ENCODE data around the gene SP110. TPM values are rescaled to one million over a fixed set of nuclear protein-coding genes. Genes with fewer than 3 reads are reported as not detected.
A peak's percentile ranks its signal among the peaks of the same experiment; 100 is the strongest.

SP110 gene
- total and polyA plus RNA-seq, 2 experiments from 2014 or later: 2.3 to 8.2 TPM

DNA sequence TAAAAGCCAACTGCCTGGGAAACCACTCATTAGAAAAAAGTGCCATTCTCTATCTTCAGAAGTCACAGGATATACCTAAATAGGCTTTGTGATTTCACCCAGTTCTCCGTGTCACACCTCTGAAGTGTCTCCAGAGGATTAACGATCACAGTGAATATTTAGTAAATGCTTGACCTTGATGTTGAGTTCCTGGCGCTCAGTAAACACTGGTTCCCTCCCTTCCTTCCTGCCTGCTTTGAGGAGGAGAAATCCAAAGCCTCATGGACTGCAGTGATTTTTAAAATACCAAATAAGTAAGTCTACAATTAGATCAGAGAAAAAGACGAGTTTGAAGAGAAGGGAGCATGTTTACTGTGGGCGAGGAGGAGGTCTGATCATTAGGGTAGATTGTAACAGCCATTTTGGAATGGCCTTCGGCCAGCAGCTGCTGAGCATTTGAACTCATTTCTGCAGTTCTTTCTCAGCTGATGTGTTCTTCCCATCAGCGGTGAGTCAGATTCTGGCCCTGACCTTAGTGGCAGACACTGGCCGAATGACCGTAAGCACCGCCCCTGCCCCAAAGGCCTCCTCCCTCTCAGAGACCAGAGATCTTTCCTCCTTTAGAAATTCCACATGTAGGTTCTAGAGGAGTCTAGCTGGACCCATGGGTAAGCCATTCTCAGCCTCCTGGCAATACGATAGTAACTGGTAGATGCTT, 89.0 kb downstream of the SP110 start:
- ATAC-seq (no peak), DNase-seq (ENCODE audit: low spot score) (no peak)
- H3K79me2 ChIP-seq (replicated peaks; ENCODE audit: insufficient read depth): no peaks in the 10 kb centered on the region
- Mint-ChIP-seq H3K36me3 (ENCODE audit: low read depth) (no peaks in the 10 kb centered on the region), H3K9me3 (no peaks in the 10 kb centered on the region; the same call in 1 of the 3 replicates), H3K27ac (no peak overlapping the region; the same call in 1 of the 2 replicates), H3K4me1 (no peaks in the 10 kb centered on the region), H3K27me3 (ENCODE audit: insufficient read depth, low read depth, poor library complexity) (no peaks in the 10 kb centered on the region), H3K4me3 (no peak overlapping the region)
- H3K9me2 ChIP-seq (ENCODE audit: insufficient read depth): 0 out of 2 replicates have a peak, but pooled peaks cover 5% of the 10 kb centered on the region
- H3K27ac ChIP-seq (ENCODE audit: low read depth): no peak overlapping the region
- no peak overlapping the region for H3K4me2 ChIP-seq
- no peaks in the 10 kb centered on the region for H3K36me3 ChIP-seq (ENCODE audit: insufficient read depth)
- H4K20me1 ChIP-seq (replicated peaks; ENCODE audit: insufficient read depth): no peaks in the 10 kb centered on the region
- H3K4me1 ChIP-seq (ENCODE audit: insufficient read depth): no peaks in the 10 kb centered on the region
- no peak overlapping the region for H3K4me3 ChIP-seq
- TF ChIP-seq, protein P1, sequence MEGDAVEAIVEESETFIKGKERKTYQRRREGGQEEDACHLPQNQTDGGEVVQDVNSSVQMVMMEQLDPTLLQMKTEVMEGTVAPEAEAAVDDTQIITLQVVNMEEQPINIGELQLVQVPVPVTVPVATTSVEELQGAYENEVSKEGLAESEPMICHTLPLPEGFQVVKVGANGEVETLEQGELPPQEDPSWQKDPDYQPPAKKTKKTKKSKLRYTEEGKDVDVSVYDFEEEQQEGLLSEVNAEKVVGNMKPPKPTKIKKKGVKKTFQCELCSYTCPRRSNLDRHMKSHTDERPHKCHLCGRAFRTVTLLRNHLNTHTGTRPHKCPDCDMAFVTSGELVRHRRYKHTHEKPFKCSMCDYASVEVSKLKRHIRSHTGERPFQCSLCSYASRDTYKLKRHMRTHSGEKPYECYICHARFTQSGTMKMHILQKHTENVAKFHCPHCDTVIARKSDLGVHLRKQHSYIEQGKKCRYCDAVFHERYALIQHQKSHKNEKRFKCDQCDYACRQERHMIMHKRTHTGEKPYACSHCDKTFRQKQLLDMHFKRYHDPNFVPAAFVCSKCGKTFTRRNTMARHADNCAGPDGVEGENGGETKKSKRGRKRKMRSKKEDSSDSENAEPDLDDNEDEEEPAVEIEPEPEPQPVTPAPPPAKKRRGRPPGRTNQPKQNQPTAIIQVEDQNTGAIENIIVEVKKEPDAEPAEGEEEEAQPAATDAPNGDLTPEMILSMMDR (conservative IDR thresholded peaks at IDR 0.05; ENCODE audit: low read depth in 2 of 2): no peak
- TF ChIP-seq NANOG (IDR thresholded peaks at IDR 0.05; ENCODE audit: borderline replicate concordance) (no peak), REST (IDR thresholded peaks at IDR 0.05; ENCODE audit: unreplicated experiment) (no peak), EZH2phosphoT487 (IDR thresholded peaks at IDR 0.05; ENCODE audit: unreplicated experiment) (no peak), JUNB (IDR thresholded peaks at IDR 0.05; ENCODE audit: unreplicated experiment) (no peak), ZNF331 (CRISPR knock-in tag; IDR thresholded peaks at IDR 0.05; ENCODE audit: low read depth) (no peak), STAT1 (IDR thresholded peaks at IDR 0.05; ENCODE audit: unreplicated experiment) (no peak), CREB1 (CRISPR knock-in tag; IDR thresholded peaks at IDR 0.05; ENCODE audit: low read depth) (no peak), POLR2AphosphoS5 (IDR thresholded peaks at IDR 0.05; ENCODE audit: low read depth) (no peak), ZNF114 (CRISPR knock-in tag; IDR thresholded peaks at IDR 0.05) (no peak), EZH2 (IDR thresholded peaks at IDR 0.05; ENCODE audit: low read depth, unreplicated experiment) (no peak)
- TF ChIP-seq, protein P2, sequence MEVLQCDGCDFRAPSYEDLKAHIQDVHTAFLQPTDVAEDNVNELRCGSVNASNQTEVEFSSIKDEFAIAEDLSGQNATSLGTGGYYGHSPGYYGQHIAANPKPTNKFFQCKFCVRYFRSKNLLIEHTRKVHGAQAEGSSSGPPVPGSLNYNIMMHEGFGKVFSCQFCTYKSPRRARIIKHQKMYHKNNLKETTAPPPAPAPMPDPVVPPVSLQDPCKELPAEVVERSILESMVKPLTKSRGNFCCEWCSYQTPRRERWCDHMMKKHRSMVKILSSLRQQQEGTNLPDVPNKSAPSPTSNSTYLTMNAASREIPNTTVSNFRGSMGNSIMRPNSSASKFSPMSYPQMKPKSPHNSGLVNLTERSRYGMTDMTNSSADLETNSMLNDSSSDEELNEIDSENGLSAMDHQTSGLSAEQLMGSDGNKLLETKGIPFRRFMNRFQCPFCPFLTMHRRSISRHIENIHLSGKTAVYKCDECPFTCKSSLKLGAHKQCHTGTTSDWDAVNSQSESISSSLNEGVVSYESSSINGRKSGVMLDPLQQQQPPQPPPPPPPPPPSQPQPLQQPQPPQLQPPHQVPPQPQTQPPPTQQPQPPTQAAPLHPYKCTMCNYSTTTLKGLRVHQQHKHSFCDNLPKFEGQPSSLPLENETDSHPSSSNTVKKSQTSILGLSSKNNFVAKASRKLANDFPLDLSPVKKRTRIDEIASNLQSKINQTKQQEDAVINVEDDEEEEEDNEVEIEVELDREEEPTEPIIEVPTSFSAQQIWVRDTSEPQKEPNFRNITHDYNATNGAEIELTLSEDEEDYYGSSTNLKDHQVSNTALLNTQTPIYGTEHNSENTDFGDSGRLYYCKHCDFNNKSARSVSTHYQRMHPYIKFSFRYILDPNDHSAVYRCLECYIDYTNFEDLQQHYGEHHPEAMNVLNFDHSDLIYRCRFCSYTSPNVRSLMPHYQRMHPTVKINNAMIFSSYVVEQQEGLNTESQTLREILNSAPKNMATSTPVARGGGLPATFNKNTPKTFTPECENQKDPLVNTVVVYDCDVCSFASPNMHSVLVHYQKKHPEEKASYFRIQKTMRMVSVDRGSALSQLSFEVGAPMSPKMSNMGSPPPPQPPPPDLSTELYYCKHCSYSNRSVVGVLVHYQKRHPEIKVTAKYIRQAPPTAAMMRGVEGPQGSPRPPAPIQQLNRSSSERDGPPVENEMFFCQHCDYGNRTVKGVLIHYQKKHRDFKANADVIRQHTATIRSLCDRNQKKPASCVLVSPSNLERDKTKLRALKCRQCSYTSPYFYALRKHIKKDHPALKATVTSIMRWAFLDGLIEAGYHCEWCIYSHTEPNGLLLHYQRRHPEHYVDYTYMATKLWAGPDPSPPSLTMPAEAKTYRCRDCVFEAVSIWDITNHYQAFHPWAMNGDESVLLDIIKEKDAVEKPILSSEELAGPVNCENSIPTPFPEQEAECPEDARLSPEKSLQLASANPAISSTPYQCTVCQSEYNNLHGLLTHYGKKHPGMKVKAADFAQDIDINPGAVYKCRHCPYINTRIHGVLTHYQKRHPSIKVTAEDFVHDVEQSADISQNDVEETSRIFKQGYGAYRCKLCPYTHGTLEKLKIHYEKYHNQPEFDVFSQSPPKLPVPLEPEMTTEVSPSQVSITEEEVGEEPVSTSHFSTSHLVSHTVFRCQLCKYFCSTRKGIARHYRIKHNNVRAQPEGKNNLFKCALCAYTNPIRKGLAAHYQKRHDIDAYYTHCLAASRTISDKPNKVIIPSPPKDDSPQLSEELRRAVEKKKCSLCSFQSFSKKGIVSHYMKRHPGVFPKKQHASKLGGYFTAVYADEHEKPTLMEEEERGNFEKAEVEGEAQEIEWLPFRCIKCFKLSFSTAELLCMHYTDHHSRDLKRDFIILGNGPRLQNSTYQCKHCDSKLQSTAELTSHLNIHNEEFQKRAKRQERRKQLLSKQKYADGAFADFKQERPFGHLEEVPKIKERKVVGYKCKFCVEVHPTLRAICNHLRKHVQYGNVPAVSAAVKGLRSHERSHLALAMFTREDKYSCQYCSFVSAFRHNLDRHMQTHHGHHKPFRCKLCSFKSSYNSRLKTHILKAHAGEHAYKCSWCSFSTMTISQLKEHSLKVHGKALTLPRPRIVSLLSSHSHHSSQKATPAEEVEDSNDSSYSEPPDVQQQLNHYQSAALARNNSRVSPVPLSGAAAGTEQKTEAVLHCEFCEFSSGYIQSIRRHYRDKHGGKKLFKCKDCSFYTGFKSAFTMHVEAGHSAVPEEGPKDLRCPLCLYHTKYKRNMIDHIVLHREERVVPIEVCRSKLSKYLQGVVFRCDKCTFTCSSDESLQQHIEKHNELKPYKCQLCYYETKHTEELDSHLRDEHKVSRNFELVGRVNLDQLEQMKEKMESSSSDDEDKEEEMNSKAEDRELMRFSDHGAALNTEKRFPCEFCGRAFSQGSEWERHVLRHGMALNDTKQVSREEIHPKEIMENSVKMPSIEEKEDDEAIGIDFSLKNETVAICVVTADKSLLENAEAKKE (CRISPR knock-in tag; IDR thresholded peaks at IDR 0.05): no peak
- TF ChIP-seq, protein P3, sequence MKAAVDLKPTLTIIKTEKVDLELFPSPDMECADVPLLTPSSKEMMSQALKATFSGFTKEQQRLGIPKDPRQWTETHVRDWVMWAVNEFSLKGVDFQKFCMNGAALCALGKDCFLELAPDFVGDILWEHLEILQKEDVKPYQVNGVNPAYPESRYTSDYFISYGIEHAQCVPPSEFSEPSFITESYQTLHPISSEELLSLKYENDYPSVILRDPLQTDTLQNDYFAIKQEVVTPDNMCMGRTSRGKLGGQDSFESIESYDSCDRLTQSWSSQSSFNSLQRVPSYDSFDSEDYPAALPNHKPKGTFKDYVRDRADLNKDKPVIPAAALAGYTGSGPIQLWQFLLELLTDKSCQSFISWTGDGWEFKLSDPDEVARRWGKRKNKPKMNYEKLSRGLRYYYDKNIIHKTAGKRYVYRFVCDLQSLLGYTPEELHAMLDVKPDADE (IDR thresholded peaks at IDR 0.05): no peak
- no peaks in the 10 kb centered on the region for H3F3A ChIP-seq (replicated peaks; ENCODE audit: low read depth)
- H3K27me3 ChIP-seq (ENCODE audit: insufficient read depth): no peaks in the 10 kb centered on the region
- H2AFZ ChIP-seq: peak overlapping the region; percentile 76; the same call in 1 of the 2 replicates

All from GM23338 (cell line).